ENCODE measurements around the gene ZBTB18.

GRCh38 chr1:244088161-244088560 is 37.1 kb downstream of the ZBTB18 start:
- TF ChIP-seq POLR2AphosphoS5 (IDR thresholded peaks at IDR 0.05; ENCODE audit: insufficient read depth in 1 of 2, low read depth in 1 of 2) (no peak), CTCF (IDR thresholded peaks at IDR 0.05) (no peak)
